ENCODE data around the gene CWF19L1. TPM values are rescaled to one million over a fixed set of nuclear protein-coding genes. Genes with fewer than 3 reads are reported as not detected.
"Not testable (repeated sequence)": the region's sequence is repeated elsewhere in the genome, so short reads cannot be mapped to it uniquely, and the experiment has no call there.

CWF19L1 gene
- polyA plus RNA-seq, 2 of the 4 experiments (the other 2 are of a cell fraction): 24.7 to 30.2 TPM

DNA sequence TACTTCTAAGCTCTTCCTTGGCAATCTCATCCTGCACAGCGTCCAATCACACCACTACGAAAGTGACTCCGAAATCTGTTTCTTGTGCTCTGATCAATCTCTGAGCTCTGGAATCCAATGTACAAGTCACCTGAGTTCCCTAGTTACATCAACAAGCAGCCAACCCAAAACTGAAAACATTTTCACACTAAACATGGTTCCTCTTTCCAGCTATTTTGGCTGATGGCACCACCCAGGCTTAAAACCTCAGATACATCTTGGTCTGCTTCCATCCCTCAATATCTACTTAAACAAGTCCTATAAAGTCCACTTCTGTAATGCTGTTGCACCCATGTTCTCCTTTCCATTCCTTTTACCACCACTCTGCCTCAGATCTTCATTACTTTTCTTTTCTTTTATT is 15.5 kb upstream of the CWF19L1 start:
- Histone ChIP-seq H3K9me3 (no peaks in the 10 kb centered on the region), H3K4me1 (peaks cover 27% of the 10 kb centered on the region), H3K27ac (no peak overlapping the region), H3K4me3 (no peak overlapping the region), H3K4me2 (no peak overlapping the region)
- CTCF ChIA-PET: no interaction called here
- POLR2A ChIA-PET: no interaction called here
- no peak for ATAC-seq
- TF ChIP-seq RARB (CRISPR knock-in tag; IDR thresholded peaks at IDR 0.05) (no peak), EHF (CRISPR knock-in tag; IDR thresholded peaks at IDR 0.05) (no peak)
- TF ChIP-seq, protein P1, sequence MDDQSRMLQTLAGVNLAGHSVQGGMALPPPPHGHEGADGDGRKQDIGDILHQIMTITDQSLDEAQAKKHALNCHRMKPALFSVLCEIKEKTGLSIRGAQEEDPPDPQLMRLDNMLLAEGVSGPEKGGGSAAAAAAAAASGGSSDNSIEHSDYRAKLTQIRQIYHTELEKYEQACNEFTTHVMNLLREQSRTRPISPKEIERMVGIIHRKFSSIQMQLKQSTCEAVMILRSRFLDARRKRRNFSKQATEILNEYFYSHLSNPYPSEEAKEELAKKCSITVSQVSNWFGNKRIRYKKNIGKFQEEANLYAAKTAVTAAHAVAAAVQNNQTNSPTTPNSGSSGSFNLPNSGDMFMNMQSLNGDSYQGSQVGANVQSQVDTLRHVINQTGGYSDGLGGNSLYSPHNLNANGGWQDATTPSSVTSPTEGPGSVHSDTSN (IDR thresholded peaks at IDR 0.05): no peak
- no peak for DNase-seq (ENCODE audit: low read depth in 1 of 2, low spot score in 1 of 2)
- WGBS (ENCODE audit: missing lambda C conversion rate): 95% methylated on average over 3 of the region's 3 CpGs
- no peak for FAIRE-seq

DNA sequence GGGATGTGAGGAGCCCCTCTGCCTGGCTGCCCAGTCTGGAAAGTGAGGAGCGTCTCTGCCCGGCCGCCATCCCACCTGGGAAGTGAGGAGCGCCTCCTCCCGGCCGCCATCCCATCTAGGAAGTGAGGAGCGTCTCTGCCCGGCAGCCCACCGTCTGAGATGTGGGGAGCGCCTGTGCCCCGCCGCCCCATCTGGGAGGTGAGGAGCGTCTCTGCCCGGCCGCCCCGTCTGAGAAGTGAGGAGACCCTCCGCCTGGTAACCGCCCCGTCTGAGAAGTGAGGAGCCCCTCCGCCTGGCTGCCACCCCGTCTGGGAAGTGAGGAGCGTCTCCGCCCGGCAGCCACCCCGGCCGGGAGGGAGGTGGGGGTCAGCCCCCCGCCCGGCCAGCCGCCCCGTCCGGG is 9.5 kb upstream of the CWF19L1 start:
- ATAC-seq; DNase-seq (ENCODE audit: low read depth in 1 of 2, low spot score in 1 of 2); H3K4me2 ChIP-seq; H3K27ac ChIP-seq; CTCF ChIA-PET; POLR2A ChIA-PET; H3K9me3 ChIP-seq; FAIRE-seq; H3K4me3 ChIP-seq; H3K4me1 ChIP-seq: not testable (repeated sequence)
- WGBS (ENCODE audit: missing lambda C conversion rate): no CpG with 5 or more reads among the region's 31 CpGs

DNA sequence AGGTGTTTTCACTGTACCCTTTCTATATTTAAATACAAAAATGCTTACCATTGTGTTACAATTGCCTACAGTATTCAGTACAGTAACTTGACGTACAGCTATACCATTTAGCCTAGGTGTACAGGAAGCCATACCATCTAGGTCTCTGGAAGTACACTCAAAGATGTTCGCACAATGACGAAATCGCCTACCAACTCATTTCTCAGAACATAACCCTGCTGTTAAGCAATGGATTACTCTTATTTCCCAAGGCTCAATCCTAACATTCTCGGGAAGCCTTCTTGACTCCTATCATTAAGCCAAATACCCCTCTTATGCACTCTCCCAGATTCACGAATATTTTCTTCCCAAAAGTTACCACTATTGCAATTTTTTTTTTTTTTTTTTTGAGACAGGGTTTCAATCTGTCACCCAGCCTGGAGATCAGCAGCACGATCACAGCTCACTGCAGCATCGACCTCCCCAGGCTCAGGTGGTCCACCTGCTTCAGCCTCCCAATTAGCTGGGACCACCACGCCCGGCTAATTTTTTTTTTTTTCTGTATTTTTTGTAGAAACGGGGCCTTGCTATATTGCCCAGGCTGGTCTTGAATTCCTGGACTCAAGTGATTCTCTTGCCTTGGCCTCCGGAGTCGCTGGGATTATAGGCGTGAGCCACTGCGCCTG is 1.5 kb downstream of the CWF19L1 start:
- no peak for ATAC-seq
- Histone ChIP-seq H3K27ac (no peak overlapping the region), H3K4me3 (peak overlapping the region; percentile 83; the same call in 2 of the 3 replicates), H3K4me2 (peak overlapping the region; percentile 86), H3K4me1 (peaks cover 8% of the 10 kb centered on the region; the same call in 1 of the 3 replicates), H3K9me3 (no peaks in the 10 kb centered on the region)
- DNase-seq (ENCODE audit: low read depth in 1 of 2, low spot score in 1 of 2): no peak
- ChIA-PET POLR2A (no interaction called here), CTCF (no interaction called here)
- TF ChIP-seq, protein P2, sequence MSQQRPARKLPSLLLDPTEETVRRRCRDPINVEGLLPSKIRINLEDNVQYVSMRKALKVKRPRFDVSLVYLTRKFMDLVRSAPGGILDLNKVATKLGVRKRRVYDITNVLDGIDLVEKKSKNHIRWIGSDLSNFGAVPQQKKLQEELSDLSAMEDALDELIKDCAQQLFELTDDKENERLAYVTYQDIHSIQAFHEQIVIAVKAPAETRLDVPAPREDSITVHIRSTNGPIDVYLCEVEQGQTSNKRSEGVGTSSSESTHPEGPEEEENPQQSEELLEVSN (IDR thresholded peaks at IDR 0.05; ENCODE audit: borderline replicate concordance, low read depth): no peak
- no peak for TF ChIP-seq ZNF302 (CRISPR knock-in tag; IDR thresholded peaks at IDR 0.05)
- TF ChIP-seq RNF2 (IDR thresholded peaks at IDR 0.05; ENCODE audit: borderline replicate concordance, low read depth): no peak
- no peak for TF ChIP-seq HOXB5 (CRISPR knock-in tag; IDR thresholded peaks at IDR 0.05)
- TF ChIP-seq NFE2L2 (conservative IDR thresholded peaks at IDR 0.05; ENCODE audit: low read length): no peak
- no peak for TF ChIP-seq NR3C1 (IDR thresholded peaks at IDR 0.05)
- TF ChIP-seq RFX5 (IDR thresholded peaks at IDR 0.05): no peak
- no peak for TF ChIP-seq FOSB (CRISPR knock-in tag; IDR thresholded peaks at IDR 0.05)
- TF ChIP-seq, protein P3, sequence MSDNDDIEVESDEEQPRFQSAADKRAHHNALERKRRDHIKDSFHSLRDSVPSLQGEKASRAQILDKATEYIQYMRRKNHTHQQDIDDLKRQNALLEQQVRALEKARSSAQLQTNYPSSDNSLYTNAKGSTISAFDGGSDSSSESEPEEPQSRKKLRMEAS (IDR thresholded peaks at IDR 0.05): no peak
- TF ChIP-seq CBX2 (IDR thresholded peaks at IDR 0.05; ENCODE audit: borderline replicate concordance, low read depth): no peak
- no peak for TF ChIP-seq KDM1A (IDR thresholded peaks at IDR 0.05; ENCODE audit: low read depth)
- no peak for TF ChIP-seq CBX8 (IDR thresholded peaks at IDR 0.05)
- no peak for TF ChIP-seq SMC3 (IDR thresholded peaks at IDR 0.05)
- no peak for TF ChIP-seq ZSCAN20 (CRISPR knock-in tag; IDR thresholded peaks at IDR 0.05)
- no peak for TF ChIP-seq TP53 (CRISPR knock-in tag; IDR thresholded peaks at IDR 0.05)
- no peak for TF ChIP-seq CHD4 (IDR thresholded peaks at IDR 0.05; ENCODE audit: borderline replicate concordance)
- WGBS (ENCODE audit: missing lambda C conversion rate): 92% methylated on average over 15 of the region's 15 CpGs
- no peak for FAIRE-seq

DNA sequence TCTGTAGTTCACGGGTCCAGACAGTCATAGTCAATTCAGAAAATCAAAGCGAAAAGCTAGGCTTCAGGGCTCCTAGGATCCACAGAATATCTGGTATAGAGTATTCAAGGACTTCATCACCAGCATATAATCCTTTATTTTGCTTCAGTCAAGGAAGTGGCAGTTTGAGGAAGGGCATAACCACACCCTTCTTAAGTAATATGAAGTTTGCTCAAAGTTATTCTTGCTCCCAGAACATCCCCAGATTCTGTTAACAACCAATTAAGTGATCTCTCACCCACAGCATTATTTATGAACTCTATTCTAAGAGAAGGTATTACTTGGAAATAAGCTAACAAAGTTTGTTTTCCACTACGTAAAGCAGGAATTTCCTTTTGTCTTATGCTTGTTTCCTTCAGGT is 13.2 kb downstream of the CWF19L1 start:
- H3K4me1 ChIP-seq: no peaks in the 10 kb centered on the region
- FAIRE-seq: no peak
- H3K4me2 ChIP-seq: no peak overlapping the region
- ChIA-PET POLR2A (interaction anchor here (1.0 kb wide), 1 partner anchor 33 kb away, joined by 3 read pairs; no protein-coding TSS in a partner anchor), CTCF (interaction anchor here (0.9 to 1.5 kb wide), 5 partner anchors 12 to 28 kb away, joined by 3 to 4 read pairs (median 3); no protein-coding TSS in a partner anchor)
- H3K27ac ChIP-seq: no peak overlapping the region
- ATAC-seq: no peak
- no peak overlapping the region for H3K4me3 ChIP-seq
- no peak for DNase-seq (ENCODE audit: low read depth in 1 of 2, low spot score in 1 of 2)
- WGBS (ENCODE audit: missing lambda C conversion rate): 90% methylated on average over 3 of the region's 3 CpGs
- no peaks in the 10 kb centered on the region for H3K9me3 ChIP-seq
- TF ChIP-seq, protein P4, sequence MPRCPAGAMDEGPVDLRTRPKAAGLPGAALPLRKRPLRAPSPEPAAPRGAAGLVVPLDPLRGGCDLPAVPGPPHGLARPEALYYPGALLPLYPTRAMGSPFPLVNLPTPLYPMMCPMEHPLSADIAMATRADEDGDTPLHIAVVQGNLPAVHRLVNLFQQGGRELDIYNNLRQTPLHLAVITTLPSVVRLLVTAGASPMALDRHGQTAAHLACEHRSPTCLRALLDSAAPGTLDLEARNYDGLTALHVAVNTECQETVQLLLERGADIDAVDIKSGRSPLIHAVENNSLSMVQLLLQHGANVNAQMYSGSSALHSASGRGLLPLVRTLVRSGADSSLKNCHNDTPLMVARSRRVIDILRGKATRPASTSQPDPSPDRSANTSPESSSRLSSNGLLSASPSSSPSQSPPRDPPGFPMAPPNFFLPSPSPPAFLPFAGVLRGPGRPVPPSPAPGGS (IDR thresholded peaks at IDR 0.05): no peak
- TF ChIP-seq, protein P3 (IDR thresholded peaks at IDR 0.05): no peak
- TF ChIP-seq POLR2A (IDR thresholded peaks at IDR 0.05; ENCODE audit: low read length): no peak
- TF ChIP-seq, protein P5, sequence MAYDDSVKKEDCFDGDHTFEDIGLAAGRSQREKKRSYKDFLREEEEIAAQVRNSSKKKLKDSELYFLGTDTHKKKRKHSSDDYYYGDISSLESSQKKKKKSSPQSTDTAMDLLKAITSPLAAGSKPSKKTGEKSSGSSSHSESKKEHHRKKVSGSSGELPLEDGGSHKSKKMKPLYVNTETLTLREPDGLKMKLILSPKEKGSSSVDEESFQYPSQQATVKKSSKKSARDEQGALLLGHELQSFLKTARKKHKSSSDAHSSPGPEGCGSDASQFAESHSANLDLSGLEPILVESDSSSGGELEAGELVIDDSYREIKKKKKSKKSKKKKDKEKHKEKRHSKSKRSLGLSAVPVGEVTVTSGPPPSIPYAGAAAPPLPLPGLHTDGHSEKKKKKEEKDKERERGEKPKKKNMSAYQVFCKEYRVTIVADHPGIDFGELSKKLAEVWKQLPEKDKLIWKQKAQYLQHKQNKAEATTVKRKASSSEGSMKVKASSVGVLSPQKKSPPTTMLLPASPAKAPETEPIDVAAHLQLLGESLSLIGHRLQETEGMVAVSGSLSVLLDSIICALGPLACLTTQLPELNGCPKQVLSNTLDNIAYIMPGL (CRISPR knock-in tag; IDR thresholded peaks at IDR 0.05; ENCODE audit: borderline replicate concordance): no peak
- TF ChIP-seq ZC3H11A (IDR thresholded peaks at IDR 0.05): no peak
- TF ChIP-seq CHD4 (IDR thresholded peaks at IDR 0.05; ENCODE audit: borderline replicate concordance): no peak
- no peak for TF ChIP-seq TP53 (CRISPR knock-in tag; IDR thresholded peaks at IDR 0.05)
- TF ChIP-seq RAD21 (conservative IDR thresholded peaks at IDR 0.05 in 1 of 2, IDR thresholded peaks at IDR 0.05 in 1 of 2): no peak
- TF ChIP-seq, protein P2 (IDR thresholded peaks at IDR 0.05; ENCODE audit: borderline replicate concordance, low read depth): no peak

Data from A549 (cell line).